Measurements from ENCODE around the gene DNAH10.

The DNAH10 gene

GRCh38 chr12:123727878-123728277, 34.2 kb upstream of the DNAH10 start:
- TF ChIP-seq REST (IDR thresholded peaks at IDR 0.05; ENCODE audit: low read depth) (no peak), TCF12 (IDR thresholded peaks at IDR 0.05; ENCODE audit: low read depth) (no peak), ZBTB7A (IDR thresholded peaks at IDR 0.05; ENCODE audit: low read depth) (no peak), TEAD4 (IDR thresholded peaks at IDR 0.05) (no peak), YY1 (IDR thresholded peaks at IDR 0.05; ENCODE audit: low read depth) (no peak), NFIC (IDR thresholded peaks at IDR 0.05) (no peak), USF1 (IDR thresholded peaks at IDR 0.05) (no peak), TAF1 (IDR thresholded peaks at IDR 0.05; ENCODE audit: low read depth) (no peak), CREB1 (IDR thresholded peaks at IDR 0.05; ENCODE audit: low read depth) (no peak), FOXM1 (IDR thresholded peaks at IDR 0.05; ENCODE audit: borderline replicate concordance, low read depth) (no peak), RAD21 (IDR thresholded peaks at IDR 0.05; ENCODE audit: low read depth) (no peak), EP300 (IDR thresholded peaks at IDR 0.05; ENCODE audit: borderline replicate concordance) (no peak), CEBPB (IDR thresholded peaks at IDR 0.05) (no peak), EGR1 (IDR thresholded peaks at IDR 0.05) (no peak), MAX (IDR thresholded peaks at IDR 0.05) (no peak)

- TF ChIP-seq EGR1 (IDR thresholded peaks at IDR 0.05) (no peak), REST (IDR thresholded peaks at IDR 0.05; ENCODE audit: low read depth) (no peak), FOXM1 (IDR thresholded peaks at IDR 0.05; ENCODE audit: borderline replicate concordance, low read depth) (no peak), MAX (IDR thresholded peaks at IDR 0.05) (no peak), CREB1 (IDR thresholded peaks at IDR 0.05; ENCODE audit: low read depth) (no peak), TAF1 (IDR thresholded peaks at IDR 0.05; ENCODE audit: low read depth) (no peak), EP300 (IDR thresholded peaks at IDR 0.05; ENCODE audit: borderline replicate concordance) (no peak), TEAD4 (IDR thresholded peaks at IDR 0.05) (no peak), CEBPB (IDR thresholded peaks at IDR 0.05) (no peak), TCF12 (IDR thresholded peaks at IDR 0.05; ENCODE audit: low read depth) (no peak), NFIC (IDR thresholded peaks at IDR 0.05) (no peak)
Observed at GRCh38 chr12:123731596-123731995, 30.5 kb upstream of the DNAH10 start.

- TF ChIP-seq TEAD4 (IDR thresholded peaks at IDR 0.05) (no peak), USF1 (IDR thresholded peaks at IDR 0.05) (no peak), RAD21 (IDR thresholded peaks at IDR 0.05; ENCODE audit: low read depth) (no peak), REST (IDR thresholded peaks at IDR 0.05; ENCODE audit: low read depth) (no peak), TAF1 (IDR thresholded peaks at IDR 0.05; ENCODE audit: low read depth) (no peak), YY1 (IDR thresholded peaks at IDR 0.05; ENCODE audit: low read depth) (no peak), EGR1 (IDR thresholded peaks at IDR 0.05) (no peak), MAX (IDR thresholded peaks at IDR 0.05) (no peak), EP300 (IDR thresholded peaks at IDR 0.05; ENCODE audit: borderline replicate concordance) (no peak), FOXM1 (IDR thresholded peaks at IDR 0.05; ENCODE audit: borderline replicate concordance, low read depth) (no peak), CEBPB (IDR thresholded peaks at IDR 0.05) (no peak), ZBTB7A (IDR thresholded peaks at IDR 0.05; ENCODE audit: low read depth) (no peak), NFIC (IDR thresholded peaks at IDR 0.05) (no peak), CREB1 (IDR thresholded peaks at IDR 0.05; ENCODE audit: low read depth) (no peak), TCF12 (IDR thresholded peaks at IDR 0.05; ENCODE audit: low read depth) (no peak)
Observed at GRCh38 chr12:123732251-123732650, 29.9 kb upstream of the DNAH10 start.

- TF ChIP-seq NFIC (IDR thresholded peaks at IDR 0.05) (no peak), CREB1 (IDR thresholded peaks at IDR 0.05; ENCODE audit: low read depth) (no peak), REST (IDR thresholded peaks at IDR 0.05; ENCODE audit: low read depth) (no peak), USF1 (IDR thresholded peaks at IDR 0.05) (no peak), ZBTB7A (IDR thresholded peaks at IDR 0.05; ENCODE audit: low read depth) (no peak), TEAD4 (IDR thresholded peaks at IDR 0.05) (no peak), RAD21 (IDR thresholded peaks at IDR 0.05; ENCODE audit: low read depth) (no peak), MAX (IDR thresholded peaks at IDR 0.05) (no peak), CEBPB (IDR thresholded peaks at IDR 0.05) (no peak), FOXM1 (IDR thresholded peaks at IDR 0.05; ENCODE audit: borderline replicate concordance, low read depth) (no peak)
Observed at GRCh38 chr12:123733229-123733628, 28.9 kb upstream of the DNAH10 start.

Data from Ishikawa (cell line).